H1 (cell line): Measurements from ENCODE around the gene TMEM203. TPM values are rescaled to one million over a fixed set of nuclear protein-coding genes. Genes with fewer than 3 reads are reported as not detected.

ENCODE experiments used
- CTCF ChIA-PET: fragments of 300-600 bp; sonication (Branson Sonifier 250); formaldehyde crosslinking; loops from one replicate; lab custom pipeline; 2021; ENCODE audit not compliant: partially characterized antibody; lab: Charles Lee
- POLR2A ChIA-PET: fragments of 300-600 bp; sonication (Branson Sonifier 250); formaldehyde crosslinking; loops from one replicate; lab custom pipeline; 2021; ENCODE audit warnings: inconsistent platforms; ENCODE audit not compliant: partially characterized antibody; lab: Charles Lee
- DNase-seq, 2 experiments: peaks; one replicate each; pipeline versions ENCODE4 v3.0.0 to v3.0.0-alpha.2; 2010 to 2022; ENCODE audit warnings: low spot score in 2 of 2, low read depth in 1 of 2, mixed read lengths in 1 of 2
- FAIRE-seq: peaks from 2 replicates; lab custom pipeline; 2011; peaks lifted over from hg19 to GRCh38; lab: Jason Lieb, UNC
- H2AFZ ChIP-seq: 2 replicates; pipeline ENCODE4 v1.8.1; 2012; ENCODE audit warnings: low read length, inconsistent platforms
- H2AK5ac ChIP-seq: 2 replicates; pipeline ENCODE4 v1.6.1; 2013; ENCODE audit warnings: low read depth, low read length
- H2BK120ac ChIP-seq: replicated peaks from 2 replicates; pipeline ENCODE3; 2013; ENCODE audit warnings: low read depth, low read length, inconsistent platforms
- H2BK12ac ChIP-seq: 2 replicates; pipeline ENCODE4 v1.6.1; 2013; ENCODE audit warnings: low read depth, low read length
- H2BK15ac ChIP-seq: 2 replicates; pipeline ENCODE4 v1.6.1; 2013; ENCODE audit warnings: low read length
- H2BK20ac ChIP-seq: 2 replicates; pipeline ENCODE4 v1.6.1; 2013; ENCODE audit warnings: low read length
- H2BK5ac ChIP-seq: 2 replicates; pipeline ENCODE4 v1.6.1; 2013; ENCODE audit warnings: low read depth, low read length
- H3K14ac ChIP-seq: 2 replicates; pipeline ENCODE4 v1.6.1; 2013; ENCODE audit warnings: inconsistent platforms; ENCODE audit not compliant: insufficient read length
- H3K18ac ChIP-seq: 2 replicates; pipeline ENCODE4 v1.6.1; 2013; ENCODE audit warnings: low read length; ENCODE audit errors: extremely low read depth
- H3K23ac ChIP-seq: 2 replicates; pipeline ENCODE4 v1.6.1; 2013; ENCODE audit warnings: inconsistent platforms; ENCODE audit not compliant: insufficient read length
- H3K23me2 ChIP-seq: 2 replicates; pipeline ENCODE4 v1.6.1; 2013; ENCODE audit warnings: low read depth, low read length
- H3K27ac ChIP-seq: 2 replicates; pipeline ENCODE4 v1.6.1; 2011; ENCODE audit warnings: low read depth, low read length, inconsistent platforms
- H3K27me3 ChIP-seq, 4 experiments: replicated peaks in 1 of 4; 1 replicate in 1 of 4; 2 replicates in 3 of 4; pipeline versions ENCODE4 v1.6.1 to v1.8.1; 2011 to 2013; ENCODE audit warnings: low read length in 3 of 4, mild to moderate bottlenecking in 3 of 4, inconsistent platforms in 2 of 4, mixed read lengths in 2 of 4, moderate library complexity in 1 of 4; ENCODE audit not compliant: control insufficient read depth in 3 of 4, insufficient read depth in 3 of 4; ENCODE audit errors: extremely low read depth in 1 of 4
- H3K36me3 ChIP-seq, 4 experiments: 2 replicates each; pipeline versions ENCODE4 v1.6.1 to v1.8.1; 2011 to 2013; ENCODE audit warnings: mild to moderate bottlenecking in 4 of 4, low read length in 3 of 4, moderate library complexity in 2 of 4, control low read depth in 1 of 4, inconsistent platforms in 1 of 4; ENCODE audit not compliant: insufficient read depth in 4 of 4, control insufficient read depth in 2 of 4
- H3K4ac ChIP-seq: replicated peaks from 2 replicates; pipeline ENCODE3; 2013; ENCODE audit warnings: low read length, low read depth, mixed read lengths, inconsistent platforms; ENCODE audit not compliant: insufficient read length
- H3K4me1 ChIP-seq, 4 experiments: replicated peaks in 1 of 4; 1 replicate in 1 of 4; 2 replicates in 3 of 4; pipeline versions ENCODE4 v1.6.1 to v1.8.1; 2011 to 2013; ENCODE audit warnings: low read length in 3 of 4, inconsistent platforms in 2 of 4, mixed read lengths in 1 of 4; ENCODE audit not compliant: insufficient read depth in 4 of 4, control insufficient read depth in 3 of 4
- H3K4me2 ChIP-seq, 2 experiments: 2 replicates each; pipeline versions ENCODE4 v1.6.1 to v1.8.1; 2011 to 2013; ENCODE audit warnings: low read depth in 2 of 2, low read length in 2 of 2, control low read depth in 1 of 2, inconsistent platforms in 1 of 2, mild to moderate bottlenecking in 1 of 2; ENCODE audit not compliant: insufficient read depth in 1 of 2
- H3K4me3 ChIP-seq, 4 experiments: fragments of 200-600, 300-600 bp in 1 of 4; sonication (generic), shearing (Covaris generic), sonication (Bioruptor Twin) in 1 of 4; 2 replicates each; pipeline versions ENCODE4 v1.5.1 to v1.8.1; 2011 to 2016; ENCODE audit warnings: low read length in 4 of 4, low read depth in 3 of 4, control low read depth in 2 of 4, inconsistent platforms in 2 of 4, mild to moderate bottlenecking in 2 of 4, mixed read lengths in 1 of 4, moderate library complexity in 1 of 4; ENCODE audit not compliant: insufficient read depth in 2 of 4; ENCODE audit errors: extremely low read depth in 1 of 4
- H3K56ac ChIP-seq: replicated peaks from 2 replicates; pipeline ENCODE3; 2013; ENCODE audit warnings: low read depth, mild to moderate bottlenecking, mixed read lengths, low read length, inconsistent platforms; ENCODE audit not compliant: insufficient read length
- H3K79me1 ChIP-seq: 2 replicates; pipeline ENCODE4 v1.6.1; 2013; ENCODE audit warnings: low read depth, low read length, control low read depth
- H3K79me2 ChIP-seq, 2 experiments: 2 replicates each; pipeline versions ENCODE4 v1.6.1 to v1.8.1; 2012 to 2013; ENCODE audit warnings: low read length in 2 of 2, mild to moderate bottlenecking in 2 of 2, inconsistent platforms in 1 of 2; ENCODE audit not compliant: insufficient read depth in 2 of 2, control insufficient read depth in 1 of 2
- H3K9ac ChIP-seq, 4 experiments: replicated peaks in 1 of 4; 1 replicate in 1 of 4; 2 replicates in 3 of 4; pipeline versions ENCODE4 v1.6.1 to v1.8.1; 2011 to 2013; ENCODE audit warnings: low read depth in 3 of 4, low read length in 3 of 4, control low read depth in 2 of 4, mild to moderate bottlenecking in 2 of 4, moderate library complexity in 2 of 4, inconsistent platforms in 1 of 4; ENCODE audit errors: extremely low read depth in 1 of 4
- H3K9me3 ChIP-seq, 2 experiments: 2 replicates each; pipeline versions ENCODE4 v1.6.1 to v1.8.1; 2012 to 2013; ENCODE audit warnings: mild to moderate bottlenecking in 2 of 2, moderate library complexity in 2 of 2, control low read depth in 1 of 2, inconsistent platforms in 1 of 2, low read depth in 1 of 2, low read length in 1 of 2, mixed read lengths in 1 of 2; ENCODE audit not compliant: insufficient read depth in 2 of 2
- H4K20me1 ChIP-seq, 2 experiments: replicated peaks in 1 of 2; 2 replicates each; pipeline versions ENCODE3 to v1.8.1; 2011 to 2013; ENCODE audit warnings: inconsistent platforms in 2 of 2, low read length in 2 of 2, mild to moderate bottlenecking in 1 of 2; ENCODE audit not compliant: insufficient read depth in 2 of 2, control insufficient read depth in 1 of 2
- H4K5ac ChIP-seq: 2 replicates; pipeline ENCODE4 v1.6.1; 2013; ENCODE audit warnings: low read length, low read depth, mixed read lengths, inconsistent platforms; ENCODE audit not compliant: insufficient read length
- H4K8ac ChIP-seq: 2 replicates; pipeline ENCODE4 v1.8.0; 2013; ENCODE audit warnings: mild to moderate bottlenecking, moderate library complexity, low read length, inconsistent platforms; ENCODE audit not compliant: insufficient read depth; ENCODE audit errors: extremely low read depth
- H4K91ac ChIP-seq: replicated peaks from 2 replicates; pipeline ENCODE3; 2013; ENCODE audit warnings: low read length, mixed read lengths, inconsistent platforms; ENCODE audit not compliant: insufficient read length
- BRCA1 ChIP-seq: IDR thresholded peaks from 2 replicates; pipeline ENCODE4 v1.6.1; 2012; ENCODE audit warnings: low read depth, low read length, improper control_type of control experiment
- KDM4A ChIP-seq: IDR thresholded peaks from one replicate; pipeline ENCODE4 v1.7.1; 2012; ENCODE audit warnings: low read depth, mild to moderate bottlenecking, moderate library complexity, low read length, inconsistent platforms; ENCODE audit not compliant: severe bottlenecking
- WGBS, 2 experiments: shearing (Covaris generic) in 1 of 2; methylation state at CpG; one replicate each; pipeline versions ENCODE4 v1.1.6 to v1.1.7; 2013 to 2015; ENCODE audit warnings: low lambda C conversion rate in 2 of 2, mixed read lengths in 2 of 2, inconsistent platforms in 1 of 2, low coverage in 1 of 2, missing lambda C conversion rate in 1 of 2; ENCODE audit not compliant: insufficient replicate concordance in 2 of 2, insufficient coverage in 1 of 2, insufficient read length in 1 of 2; ENCODE audit errors: extremely low coverage in 1 of 2, missing lambda C conversion rate in 1 of 2; 5-methylcytosine and 5-hydroxymethylcytosine counted together
- polyA plus RNA-seq, 7 experiments: library from polyadenylated mRNA; depleted of rRNA in 3 of 7; stranded (reverse) in 5 of 7; unstranded in 2 of 7; fragments of >200 nt in 5 of 7; fragments of 200-250 nt in 2 of 7; gene quantifications; 1 replicate in 5 of 7; 2 replicates in 1 of 7; 4 replicates in 1 of 7; pipeline versions ENCODE4 v1.2.1 to v1.2.3, GENCODE V29; 2011 to 2013; ENCODE audit warnings: missing spikeins in 2 of 7, mixed read lengths in 2 of 7
- total RNA-seq: library from RNA; stranded (reverse); fragmentation: NEBNext Ultra II Directional; extraction: Animal tissue kit (Norgen Biotek cat#: 25700); gene quantifications from 2 replicates; pipeline ENCODE4 v1.2.1, GENCODE V29; 2021

Gene TMEM203
- total and polyA plus RNA-seq, 2 of the 8 experiments (the other 6 are each of a cell fraction or from before 2014, with no cell fraction given): 44.1 to 57.1 TPM

GRCh38 chr9:137201205-137201868 is 4.1 kb downstream of the TMEM203 start:
- CTCF ChIA-PET: interaction anchor here (0.6 to 4.4 kb wide), 11 partner anchors 9 to 155 kb away, joined by 3 to 19 read pairs (median 4); partner anchors contain the start of genes NPDC1 and RNF224
- H3K4me1 ChIP-seq: peaks cover 10 to 28% (median 19%) of the 10 kb centered on the region in 4 experiments
- POLR2A ChIA-PET: interaction anchor here (0.6 to 69.9 kb wide), 16 partner anchors 11 to 219 kb away, joined by 3 to 1462 read pairs (median 4); partner anchors contain the start of genes ANAPC2, CYSRT1, MAN1B1 and NELFB
- no peak overlapping the region for H3K14ac ChIP-seq
- H4K8ac ChIP-seq: peak overlapping the region; percentile 86
- FAIRE-seq (no peak), DNase-seq (peak in 1 of 2 experiments; percentile 49)
- H2AK5ac ChIP-seq: no peak overlapping the region
- H3K79me2 ChIP-seq: peaks cover 0 to 50% of the 10 kb centered on the region in 2 experiments; a peak in 3 of 4 replicates
- peaks cover 0 to 22% of the 10 kb centered on the region in 2 experiments for H4K20me1 ChIP-seq
- peak overlapping the region; percentile 99 for H4K91ac ChIP-seq
- 35% methylated on average over 22 of the region's 23 CpGs; no CpG with 5 or more reads in 1 of the 2 experiments for WGBS, 2 experiments
- peak overlapping the region; percentile 100 for H4K5ac ChIP-seq
- peaks cover 18% of the 10 kb centered on the region for H3K23me2 ChIP-seq
- no peak overlapping the region for H3K23ac ChIP-seq
- H3K79me1 ChIP-seq: peaks cover 25% of the 10 kb centered on the region
- H3K27me3 ChIP-seq: no peaks in the 10 kb centered on the region
- H2BK5ac ChIP-seq: peak overlapping the region; percentile 98
- TF ChIP-seq KDM4A (peak; percentile 3), BRCA1 (no peak)
- no peak overlapping the region; the same call in 1 of the 2 replicates for H3K27ac ChIP-seq
- peak overlapping the region; percentile 35 to 71 (median 54); a peak in 6 of 7 replicates for H3K9ac ChIP-seq
- peak overlapping the region; percentile 91 for H3K4ac ChIP-seq
- no peak overlapping the region for H2BK12ac ChIP-seq
- peak overlapping the region; percentile 99 for H3K18ac ChIP-seq
- no peak overlapping the region for H2BK20ac ChIP-seq
- H3K9me3 ChIP-seq: no peaks in the 10 kb centered on the region
- peak overlapping the region; percentile 54 for H2BK120ac ChIP-seq
- peak overlapping the region; percentile 64 to 78 (median 69) for H3K4me3 ChIP-seq
- peak overlapping the region; percentile 77 for H3K56ac ChIP-seq
- no peak overlapping the region for H2BK15ac ChIP-seq
- no peak overlapping the region for H2AFZ ChIP-seq
- peak overlapping the region; percentile 74 to 88 for H3K4me2 ChIP-seq
- no peaks in the 10 kb centered on the region for H3K36me3 ChIP-seq
